Kidney epithelial cell (primary cell): ENCODE results near the gene SYNE4. TPM values are rescaled to one million over a fixed set of nuclear protein-coding genes. Genes with fewer than 3 reads are reported as not detected.

Experiments used
- DNase-seq: peaks from one replicate; pipeline ENCODE4 v3.0.0-alpha.2; 2010; ENCODE audit warnings: low read depth
- H3K27me3 ChIP-seq: 2 replicates; pipeline ENCODE4 v1.6.0; 2011; ENCODE audit warnings: low read length; ENCODE audit not compliant: control insufficient read depth, insufficient read depth
- H3K36me3 ChIP-seq: 2 replicates; pipeline ENCODE4 v1.5.1; 2011; ENCODE audit warnings: low read length; ENCODE audit not compliant: control insufficient read depth, insufficient read depth
- H3K4me3 ChIP-seq: 2 replicates; pipeline ENCODE4 v1.5.1; 2011; ENCODE audit warnings: low read depth, mild to moderate bottlenecking, control low read depth, low read length
- CTCF ChIP-seq: IDR thresholded peaks from 2 replicates; pipeline ENCODE4 v1.5.1; 2011; ENCODE audit warnings: mild to moderate bottlenecking, moderate library complexity, low read length, control low read depth, inconsistent platforms; ENCODE audit not compliant: insufficient read depth, poor library complexity, severe bottlenecking
- total RNA-seq: library from RNA; depleted of rRNA; stranded (reverse); fragments of >200 nt; gene quantifications from 2 replicates; pipeline ENCODE4 v1.2.3, GENCODE V29; 2015

The SYNE4 gene
- total RNA-seq, 1 donor from 2014 or later, result 11.5 TPM

DNA sequence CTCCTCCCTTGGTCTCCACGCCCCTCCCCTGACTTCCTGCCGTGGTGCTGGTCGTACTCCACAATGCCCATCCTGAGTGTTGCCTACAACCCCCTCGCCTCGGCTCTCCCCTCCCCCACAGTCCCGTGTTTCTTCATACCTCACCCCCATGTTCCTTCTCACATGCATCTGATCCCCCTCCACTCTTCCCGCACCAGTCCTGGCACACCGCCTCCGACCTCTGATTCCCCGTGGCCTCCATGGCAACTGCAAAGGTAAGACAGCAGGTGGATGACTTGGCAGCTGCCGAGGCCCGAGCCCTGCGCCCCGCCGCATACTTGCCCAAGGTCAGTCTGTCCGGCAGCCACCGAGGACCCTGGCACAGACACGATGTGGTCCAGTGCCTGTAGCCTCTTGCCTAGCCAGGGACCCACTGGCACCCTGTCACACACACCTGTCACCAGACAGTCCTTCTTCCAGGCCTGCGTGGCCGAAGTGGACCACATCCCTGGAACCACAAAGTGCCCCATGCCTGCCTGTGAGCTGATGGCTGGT is 29.7 kb downstream of the SYNE4 start:
- Histone ChIP-seq H3K27me3 (peaks cover 3% of the 10 kb centered on the region), H3K4me3 (no peak overlapping the region), H3K36me3 (no peaks in the 10 kb centered on the region)
- no peak for TF ChIP-seq CTCF
- no peak for DNase-seq

DNA sequence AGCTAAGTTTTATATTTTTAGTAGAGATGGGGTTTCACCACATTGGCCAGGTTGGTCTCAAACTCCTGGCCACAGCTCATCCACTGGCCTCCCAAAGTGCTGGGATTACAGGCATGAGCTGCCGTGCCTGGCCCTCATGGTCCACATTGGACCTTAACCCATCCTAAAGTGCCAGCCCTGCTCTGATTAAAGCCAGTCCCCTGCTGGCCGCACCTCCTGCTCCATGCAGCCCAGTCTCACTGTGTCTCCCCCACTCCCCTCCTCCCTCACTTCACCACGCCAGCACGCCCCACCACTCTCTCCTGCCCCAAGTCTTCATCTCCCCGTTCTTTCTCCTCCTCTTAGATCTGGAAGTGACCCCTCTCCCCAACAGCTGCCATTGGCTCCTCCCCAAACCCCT is 30.3 kb downstream of the SYNE4 start:
- Histone ChIP-seq H3K4me3 (no peak overlapping the region), H3K36me3 (no peaks in the 10 kb centered on the region), H3K27me3 (peaks cover 3% of the 10 kb centered on the region)
- DNase-seq, result no peak
- TF ChIP-seq CTCF, result no peak

DNA sequence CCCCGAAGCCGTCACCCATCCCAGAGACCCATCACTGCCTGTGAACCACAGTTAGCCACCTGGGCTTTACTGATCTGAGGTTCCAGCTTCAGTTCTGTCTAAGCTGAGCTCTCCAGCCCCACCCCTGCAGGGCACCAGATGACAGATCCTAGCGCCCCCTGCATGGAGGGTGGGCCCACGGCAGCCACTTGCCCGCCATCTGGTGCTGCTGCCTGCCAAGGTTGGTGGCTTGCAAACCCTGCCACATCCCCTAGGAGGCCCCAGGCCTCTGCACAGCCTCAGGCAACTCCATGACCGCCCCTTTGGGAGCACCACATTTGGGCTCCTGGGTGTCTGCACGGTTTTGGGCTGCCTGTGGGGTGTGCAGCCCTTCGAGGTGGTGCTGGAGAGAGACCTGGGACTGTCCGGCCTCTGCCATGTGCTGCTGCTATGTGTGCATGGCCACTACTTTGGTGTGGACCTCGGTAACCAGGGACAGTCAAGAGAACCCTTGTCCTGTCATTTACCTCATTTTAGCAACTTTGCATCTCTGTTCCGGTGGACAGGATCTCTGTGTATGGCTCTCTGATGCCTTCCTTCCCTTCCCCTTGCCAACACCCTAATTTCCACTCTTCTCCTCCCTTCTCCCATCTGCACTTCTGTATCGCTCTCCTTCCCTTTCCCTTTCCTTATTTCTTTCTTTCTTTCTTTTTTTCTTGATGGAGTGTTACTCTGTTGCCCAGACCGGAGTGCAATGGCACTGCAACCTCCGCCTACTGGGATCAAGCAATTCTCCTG is 31.0 kb downstream of the SYNE4 start:
- peak; percentile 2 for TF ChIP-seq CTCF
- Histone ChIP-seq H3K36me3 (no peaks in the 10 kb centered on the region), H3K4me3 (no peak overlapping the region), H3K27me3 (peaks cover 3% of the 10 kb centered on the region)
- DNase-seq, result no peak

GRCh38 chr19:35975608-35976214 is 32.9 kb downstream of the SYNE4 start:
- TF ChIP-seq CTCF, result no peak
- Histone ChIP-seq H3K36me3 (no peaks in the 10 kb centered on the region), H3K4me3 (no peak overlapping the region), H3K27me3 (peaks cover 3% of the 10 kb centered on the region)
- no peak for DNase-seq

GRCh38 chr19:35973487-35973886 is 35.1 kb downstream of the SYNE4 start:
- TF ChIP-seq CTCF, result no peak
- Histone ChIP-seq H3K36me3 (no peaks in the 10 kb centered on the region), H3K27me3 (no peaks in the 10 kb centered on the region), H3K4me3 (no peak overlapping the region)
- DNase-seq, result no peak
